Hepatocyte (in vitro differentiated cells): Measurements from ENCODE around the gene SLC4A5.

Source experiments
- EZH2phosphoT487 ChIP-seq: fragments of 200-600 bp; sonication (generic); IDR thresholded peaks from one replicate; pipeline ENCODE4 v1.6.1; 2018; ENCODE audit warnings: antibody characterized with exemption, mild to moderate bottlenecking, low read depth, moderate library complexity; ENCODE audit not compliant: unreplicated experiment, severe bottlenecking
- TF ChIP-seq, protein P1 (sequence below): fragments of 200-600 bp; sonication (generic); IDR thresholded peaks from 2 replicates; pipeline ENCODE4 v1.5.1; 2016; ENCODE audit warnings: antibody characterized with exemption, mild to moderate bottlenecking; ENCODE audit not compliant: poor library complexity

DNA sequence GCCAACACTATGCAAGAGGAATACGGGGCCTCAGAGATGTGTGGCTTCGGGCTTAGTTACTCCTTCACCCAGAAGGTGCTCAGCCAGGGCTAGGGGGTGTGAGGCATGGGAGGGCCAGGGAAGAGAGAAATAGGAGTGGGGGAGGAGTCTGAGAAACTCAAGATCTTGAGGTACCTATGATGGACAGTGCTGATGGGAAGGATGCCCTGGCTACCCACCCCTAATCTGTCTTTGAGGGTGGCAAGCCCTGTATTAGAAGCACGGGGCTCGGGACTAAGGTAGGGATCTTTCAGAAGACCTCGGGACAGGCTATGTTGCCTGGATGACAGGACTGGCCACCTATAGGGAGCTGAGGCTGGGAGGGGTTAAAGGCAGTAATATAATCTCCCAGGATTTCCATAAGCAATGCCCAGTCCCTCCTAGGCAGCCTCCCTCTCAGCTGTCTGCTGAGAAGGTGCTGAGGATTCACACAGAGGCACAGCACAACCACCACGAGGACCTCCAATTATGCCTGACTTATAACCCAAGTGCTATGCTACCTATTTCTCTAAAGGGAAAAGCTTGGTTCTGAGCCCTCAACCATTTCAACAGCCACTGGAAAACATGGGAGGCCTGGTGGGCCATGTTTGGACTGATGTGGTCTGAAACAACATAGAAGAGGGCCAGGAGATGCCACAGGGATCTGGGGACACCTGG is 121.5 kb downstream of the SLC4A5 start:
- TF ChIP-seq EZH2phosphoT487, result no peak
- TF ChIP-seq, protein P1, sequence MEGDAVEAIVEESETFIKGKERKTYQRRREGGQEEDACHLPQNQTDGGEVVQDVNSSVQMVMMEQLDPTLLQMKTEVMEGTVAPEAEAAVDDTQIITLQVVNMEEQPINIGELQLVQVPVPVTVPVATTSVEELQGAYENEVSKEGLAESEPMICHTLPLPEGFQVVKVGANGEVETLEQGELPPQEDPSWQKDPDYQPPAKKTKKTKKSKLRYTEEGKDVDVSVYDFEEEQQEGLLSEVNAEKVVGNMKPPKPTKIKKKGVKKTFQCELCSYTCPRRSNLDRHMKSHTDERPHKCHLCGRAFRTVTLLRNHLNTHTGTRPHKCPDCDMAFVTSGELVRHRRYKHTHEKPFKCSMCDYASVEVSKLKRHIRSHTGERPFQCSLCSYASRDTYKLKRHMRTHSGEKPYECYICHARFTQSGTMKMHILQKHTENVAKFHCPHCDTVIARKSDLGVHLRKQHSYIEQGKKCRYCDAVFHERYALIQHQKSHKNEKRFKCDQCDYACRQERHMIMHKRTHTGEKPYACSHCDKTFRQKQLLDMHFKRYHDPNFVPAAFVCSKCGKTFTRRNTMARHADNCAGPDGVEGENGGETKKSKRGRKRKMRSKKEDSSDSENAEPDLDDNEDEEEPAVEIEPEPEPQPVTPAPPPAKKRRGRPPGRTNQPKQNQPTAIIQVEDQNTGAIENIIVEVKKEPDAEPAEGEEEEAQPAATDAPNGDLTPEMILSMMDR, result no peak
